GM18858 (cell line): ENCODE measurements around the gene RBMX.
"Not testable (repeated sequence)": the region's sequence is repeated elsewhere in the genome, so short reads cannot be mapped to it uniquely, and the experiment has no call there.

Experiments
- ATAC-seq: cut with Tn5 transposase; IDR thresholded peaks from one replicate; pipeline ENCODE4 v1.9.1; 2021; ENCODE audit not compliant: unreplicated experiment

The RBMX gene

GRCh38 chrX:136880452-136881013 lies at the start of gene RBMX:
Gene RBMX (minus strand): TSS chrX:136880725. CDS start chrX:136879427, 1,298 bp downstream.
- ATAC-seq: peak; percentile 89

GRCh38 chrX:136921438-136921837 lies 40.9 kb upstream of the RBMX start:
- ATAC-seq: not testable (repeated sequence)

GRCh38 chrX:136920001-136920400 lies 39.5 kb upstream of the RBMX start:
- no peak for ATAC-seq

- no peak for ATAC-seq
These were observed 36.3 kb upstream of the RBMX start for GRCh38 chrX:136916827-136917226.

- not testable (repeated sequence) for ATAC-seq
These were observed 31.1 kb upstream of the RBMX start for GRCh38 chrX:136911661-136912060.

GRCh38 chrX:136911253-136911652 lies 30.7 kb upstream of the RBMX start:
- no peak for ATAC-seq

GRCh38 chrX:136910565-136911035 lies 30.1 kb upstream of the RBMX start:
- no peak for ATAC-seq

GRCh38 chrX:136909706-136910564 lies 29.4 kb upstream of the RBMX start:
- ATAC-seq: peak; percentile 68

- ATAC-seq: peak; percentile 41
These were observed 28.7 kb upstream of the RBMX start for GRCh38 chrX:136909119-136909705.

- no peak for ATAC-seq
These were observed 27.1 kb upstream of the RBMX start for GRCh38 chrX:136907621-136908020.

GRCh38 chrX:136906921-136907510 lies 26.5 kb upstream of the RBMX start:
- no peak for ATAC-seq

GRCh38 chrX:136904067-136904466 lies 23.5 kb upstream of the RBMX start:
- not testable (repeated sequence) for ATAC-seq

- not testable (repeated sequence) for ATAC-seq
These were observed 19.5 kb upstream of the RBMX start for GRCh38 chrX:136900071-136900470.

- no peak for ATAC-seq
These were observed 18.7 kb upstream of the RBMX start for GRCh38 chrX:136899221-136899620.

- not testable (repeated sequence) for ATAC-seq
These were observed 18.2 kb upstream of the RBMX start for GRCh38 chrX:136898752-136899151.

GRCh38 chrX:136896121-136896914 lies 15.8 kb upstream of the RBMX start:
- no peak for ATAC-seq

GRCh38 chrX:136892412-136892811 lies 11.9 kb upstream of the RBMX start:
- ATAC-seq: no peak

GRCh38 chrX:136890596-136890995 lies 10.1 kb upstream of the RBMX start:
- not testable (repeated sequence) for ATAC-seq

- no peak for ATAC-seq
These were observed 8.7 kb upstream of the RBMX start for GRCh38 chrX:136889269-136889668.

GRCh38 chrX:136880003-136880451 lies 498 bp downstream of the RBMX start:
- no peak for ATAC-seq
